NCI-H82 treated with DMSO at 0.1 percent for 48 hours (cell line): ENCODE data around the gene AIPL1.
"Not testable (repeated sequence)": the region's sequence is repeated elsewhere in the genome, so short reads cannot be mapped to it uniquely, and the experiment has no call there.

ENCODE experiments used
- DNase-seq: peaks from one replicate; lab custom pipeline; 2025; ENCODE audit not compliant: unreplicated experiment; lab: John Stamatoyannopoulos, UW

AIPL1 gene, protein sequence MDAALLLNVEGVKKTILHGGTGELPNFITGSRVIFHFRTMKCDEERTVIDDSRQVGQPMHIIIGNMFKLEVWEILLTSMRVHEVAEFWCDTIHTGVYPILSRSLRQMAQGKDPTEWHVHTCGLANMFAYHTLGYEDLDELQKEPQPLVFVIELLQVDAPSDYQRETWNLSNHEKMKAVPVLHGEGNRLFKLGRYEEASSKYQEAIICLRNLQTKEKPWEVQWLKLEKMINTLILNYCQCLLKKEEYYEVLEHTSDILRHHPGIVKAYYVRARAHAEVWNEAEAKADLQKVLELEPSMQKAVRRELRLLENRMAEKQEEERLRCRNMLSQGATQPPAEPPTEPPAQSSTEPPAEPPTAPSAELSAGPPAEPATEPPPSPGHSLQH

GRCh38 chr17:6435051-6435450, at the start of gene AIPL1:
Gene AIPL1, minus strand, starts transcription at chr17:6435121. Its CDS starts 17 bp downstream, at chr17:6435104.
- peak; percentile 83 for DNase-seq

GRCh38 chr17:6483507-6483906, 48.6 kb upstream of the AIPL1 start:
- no peak for DNase-seq

DNA sequence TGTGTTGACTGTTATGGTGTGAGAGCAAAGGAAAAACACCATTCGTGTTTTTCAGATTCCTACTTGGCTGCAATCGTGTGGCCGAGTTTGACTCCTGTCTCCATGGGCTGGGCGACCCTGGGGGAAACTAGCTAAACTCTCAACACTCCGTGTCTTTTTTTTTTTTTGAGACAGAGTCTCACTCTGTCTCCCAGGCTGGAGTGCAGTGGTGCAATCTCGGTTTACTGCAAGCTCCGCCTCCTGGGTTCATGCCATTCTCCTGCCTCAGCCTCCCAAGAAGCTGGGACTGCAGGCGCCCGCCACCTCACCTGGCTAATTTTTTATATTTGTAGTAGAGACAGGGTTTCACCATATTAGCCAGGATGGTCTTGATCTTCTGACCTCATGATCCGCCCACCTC, 47.9 kb upstream of the AIPL1 start:
- DNase-seq = not testable (repeated sequence)

DNA sequence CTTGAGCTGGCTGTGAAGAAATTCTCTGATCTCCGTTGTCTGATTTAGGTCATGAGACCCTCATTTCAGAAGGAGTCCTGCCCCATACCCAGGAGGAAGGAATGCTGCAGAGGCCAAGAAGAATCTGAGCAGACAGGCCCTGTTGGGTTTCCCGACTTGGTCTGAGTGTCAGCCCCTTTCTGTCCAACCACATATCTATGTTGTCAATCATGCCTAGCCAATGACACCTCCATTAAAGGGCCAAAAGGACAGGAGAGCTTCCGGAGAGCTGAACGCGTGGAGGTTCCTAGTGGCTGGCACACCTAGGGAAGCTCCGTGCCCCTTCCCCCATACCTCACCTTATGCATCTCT, 47.2 kb upstream of the AIPL1 start:
- no peak for DNase-seq

DNA sequence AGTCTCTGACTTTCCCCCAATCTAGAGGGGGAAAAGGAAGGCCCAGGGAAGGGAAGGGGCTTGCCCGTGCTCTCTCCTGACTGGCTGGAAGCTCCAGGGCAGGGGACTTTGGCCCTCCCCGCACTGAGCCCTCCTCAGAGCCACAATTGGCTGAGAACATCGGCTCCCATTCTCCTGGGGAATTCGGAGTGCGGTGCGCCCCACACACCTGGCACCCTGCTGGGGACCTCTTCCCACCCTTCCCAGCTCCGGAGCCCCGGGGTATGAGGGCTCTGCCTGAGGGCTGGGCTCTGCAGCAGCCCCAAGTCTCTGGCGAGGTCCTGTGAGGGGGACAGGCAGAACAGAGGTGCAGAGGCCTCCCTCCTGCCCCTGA, 45.4 kb upstream of the AIPL1 start:
- no peak for DNase-seq

GRCh38 chr17:6479622-6480302, 44.8 kb upstream of the AIPL1 start:
- DNase-seq = peak; percentile 61

DNA sequence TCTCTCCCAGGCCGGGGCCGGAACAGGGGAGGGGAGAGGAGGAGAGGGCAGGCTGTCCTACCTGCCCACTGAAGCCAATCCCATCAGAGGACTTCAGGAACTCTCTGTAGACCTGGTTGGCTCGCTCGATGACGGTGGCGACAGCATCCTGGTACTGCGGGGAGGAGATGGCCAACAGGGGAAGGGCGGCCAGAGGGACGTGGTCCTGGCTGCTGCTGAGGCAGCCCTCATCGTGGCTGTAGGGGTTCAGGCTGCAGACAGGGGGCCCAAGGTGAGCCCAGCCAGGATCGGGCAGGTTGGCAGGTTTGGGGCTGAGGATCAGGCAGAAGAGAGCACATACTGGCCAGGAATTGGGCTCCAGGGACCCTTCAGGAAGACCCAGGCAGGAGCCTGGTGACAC, 43.6 kb upstream of the AIPL1 start:
- no peak for DNase-seq

- no peak for DNase-seq
Measured at GRCh38 chr17:6477831-6478383, 43.0 kb upstream of the AIPL1 start.

DNA sequence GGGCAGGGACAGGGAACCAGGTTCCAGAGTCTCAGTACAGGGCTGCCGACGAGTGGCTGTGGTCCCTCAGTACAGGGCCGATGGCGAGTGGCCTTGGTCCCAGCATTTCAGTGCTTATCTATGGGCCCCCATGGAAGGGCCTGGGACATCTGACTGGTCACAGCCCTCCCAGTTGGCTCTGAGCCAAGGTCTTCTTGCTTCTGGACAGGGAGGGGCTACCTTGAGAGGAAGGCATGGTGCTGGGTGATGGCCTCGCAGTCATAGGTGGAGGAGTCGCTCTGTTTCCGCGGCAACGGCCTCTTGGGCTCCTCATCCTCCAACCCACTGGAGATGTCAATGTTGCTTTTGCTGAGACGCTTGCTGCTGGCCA, 41.9 kb upstream of the AIPL1 start:
- DNase-seq = no peak

DNA sequence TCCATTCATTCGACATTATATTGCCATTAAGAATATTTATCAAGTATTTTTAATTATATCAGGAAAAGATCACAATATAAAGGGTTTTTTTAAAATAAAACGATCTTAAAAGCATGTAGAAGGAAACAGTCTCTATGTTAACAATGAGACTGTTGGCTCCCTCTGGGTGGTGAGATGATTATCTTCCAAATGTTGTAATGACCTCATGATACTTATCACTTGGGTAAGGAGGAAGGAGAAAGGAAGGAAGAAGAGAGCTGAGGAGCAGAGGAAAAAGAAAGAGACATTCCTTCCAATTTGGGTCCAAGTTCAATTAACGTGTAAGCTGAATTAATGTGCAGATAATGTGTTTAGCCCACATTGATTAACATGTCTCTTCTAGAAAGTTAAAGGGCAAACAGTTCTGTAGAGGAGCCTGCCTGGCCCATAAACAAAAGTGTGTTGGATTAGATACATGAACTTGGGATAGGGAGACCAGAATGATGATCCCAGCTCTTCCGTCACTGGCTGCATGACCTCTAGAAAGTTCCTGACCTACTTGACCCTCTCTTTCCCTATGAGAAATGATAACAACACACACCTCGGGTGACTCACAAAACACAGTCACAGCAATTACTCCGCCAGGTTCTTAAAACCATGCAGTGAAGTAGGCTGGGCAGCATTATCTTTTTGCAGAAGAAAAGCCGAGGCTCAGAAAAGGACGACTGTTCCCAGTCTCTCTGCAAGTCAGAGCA, 41.3 kb upstream of the AIPL1 start:
- DNase-seq = no peak

GRCh38 chr17:6475411-6475810, 40.5 kb upstream of the AIPL1 start:
- DNase-seq = no peak

- no peak for DNase-seq
Measured at GRCh38 chr17:6474906-6475305, 40.0 kb upstream of the AIPL1 start.

GRCh38 chr17:6474376-6474775, 39.5 kb upstream of the AIPL1 start:
- DNase-seq = no peak

- DNase-seq = peak; percentile 30
Measured at GRCh38 chr17:6473128-6473767, 38.3 kb upstream of the AIPL1 start.

DNA sequence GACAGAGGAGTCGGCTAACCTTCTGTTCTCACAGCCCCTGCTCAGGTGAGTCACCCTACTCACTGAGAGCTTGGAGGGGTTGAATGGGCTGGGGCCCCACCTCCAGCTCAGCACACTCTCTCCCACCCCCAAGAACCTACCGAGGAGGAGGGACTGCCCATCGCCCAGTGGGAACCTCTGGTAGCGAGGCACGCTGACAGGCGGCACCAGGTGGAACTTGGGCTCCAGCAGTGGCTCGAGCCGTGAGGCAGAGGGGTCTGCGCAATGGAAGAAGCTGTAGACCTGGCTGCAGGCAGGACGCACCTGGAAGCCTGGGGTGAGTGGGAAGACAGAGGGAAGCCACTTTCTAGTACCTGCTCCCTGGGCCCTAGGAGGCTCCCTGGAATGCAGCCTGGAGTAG, 37.6 kb upstream of the AIPL1 start:
- DNase-seq = no peak

DNA sequence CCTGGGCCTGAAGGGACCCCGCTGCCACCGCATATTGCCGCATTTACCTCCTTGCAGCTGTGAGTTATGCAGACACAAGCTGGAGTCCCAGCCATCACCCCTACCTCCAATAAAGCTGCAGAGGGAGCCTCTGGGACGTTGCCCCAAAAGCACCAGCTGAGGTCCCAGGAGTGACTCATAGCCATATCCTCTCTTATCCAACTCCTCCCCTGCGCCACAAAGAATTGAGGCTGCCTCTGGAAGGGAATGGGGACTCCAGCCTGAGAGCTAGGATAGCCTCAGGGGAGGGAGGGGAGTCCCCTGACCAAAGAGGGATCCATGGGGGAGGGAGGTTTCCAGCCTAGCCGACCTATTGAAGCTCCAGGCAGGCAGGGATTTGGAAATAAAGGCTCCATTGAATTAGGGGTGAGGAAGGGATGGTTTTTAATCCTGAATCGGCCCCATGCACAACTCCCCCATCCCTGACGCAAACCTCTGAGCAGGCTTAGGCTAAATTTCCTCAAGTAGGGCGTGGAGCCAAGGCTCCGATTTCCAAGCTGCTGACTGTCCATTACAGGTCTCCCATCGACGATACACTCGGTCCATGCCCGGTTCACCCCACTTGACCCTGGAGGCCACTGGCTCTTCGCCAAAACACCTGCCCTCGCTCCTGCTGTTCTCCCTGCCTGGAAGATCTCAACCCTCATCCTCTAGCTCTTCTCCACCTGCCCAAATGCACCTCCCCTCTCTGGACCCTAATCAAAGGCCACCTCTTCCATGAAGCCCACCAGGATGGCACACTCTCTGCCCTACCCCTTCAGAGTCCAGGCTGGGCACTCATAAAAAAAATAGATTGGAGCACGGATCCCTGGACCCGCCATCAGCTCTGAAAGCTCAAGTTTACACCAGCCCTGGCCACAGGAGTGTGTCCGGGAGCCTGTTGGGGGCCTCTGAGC, 36.9 kb upstream of the AIPL1 start:
- peak; percentile 2 for DNase-seq

- no peak for DNase-seq
Measured at GRCh38 chr17:6470751-6471521, 36.0 kb upstream of the AIPL1 start.

GRCh38 chr17:6470146-6470718, 35.3 kb upstream of the AIPL1 start:
- DNase-seq = no peak
